ENCODE results near the gene DEPDC5.

Gene DEPDC5

DNA sequence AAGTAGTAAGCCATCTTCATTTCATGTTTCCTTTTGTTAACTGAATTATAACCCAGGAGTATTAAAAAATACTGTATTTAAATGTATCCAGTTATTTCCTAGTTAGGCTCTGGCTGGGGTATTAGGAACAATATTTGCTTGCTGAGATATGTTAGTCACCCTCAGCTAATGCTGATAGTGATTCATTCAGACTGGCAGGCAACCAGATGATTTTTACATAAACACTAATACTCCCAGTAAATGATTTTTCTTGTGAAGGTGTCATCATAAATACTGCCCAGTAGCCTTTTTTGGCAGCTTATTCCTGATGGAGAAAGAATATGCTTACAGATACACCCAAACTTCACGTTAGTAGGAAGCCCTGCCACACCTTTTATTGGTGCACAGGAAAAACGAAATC, 198.7 kb downstream of the DEPDC5 start:
- no peak for DNase-seq

DNA sequence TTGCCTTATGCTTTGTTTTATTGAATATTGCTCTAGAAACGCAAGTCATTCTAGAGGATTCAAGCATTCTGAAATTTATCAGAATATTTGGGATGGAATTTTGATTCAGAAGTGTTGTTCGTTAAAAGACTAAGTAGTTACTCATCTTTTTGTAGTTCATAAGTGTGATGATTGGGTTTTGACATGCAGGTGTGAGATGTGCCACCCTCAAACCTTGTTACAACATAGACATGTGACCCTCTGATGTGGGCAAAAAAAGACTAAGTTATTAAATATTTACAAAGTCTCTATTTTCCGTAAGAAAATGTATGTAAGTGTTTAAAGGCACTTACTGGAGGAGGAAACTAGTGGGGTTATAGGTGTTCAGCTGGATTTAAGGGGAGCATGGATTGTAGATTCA, 199.4 kb downstream of the DEPDC5 start:
- DNase-seq: no peak

DNA sequence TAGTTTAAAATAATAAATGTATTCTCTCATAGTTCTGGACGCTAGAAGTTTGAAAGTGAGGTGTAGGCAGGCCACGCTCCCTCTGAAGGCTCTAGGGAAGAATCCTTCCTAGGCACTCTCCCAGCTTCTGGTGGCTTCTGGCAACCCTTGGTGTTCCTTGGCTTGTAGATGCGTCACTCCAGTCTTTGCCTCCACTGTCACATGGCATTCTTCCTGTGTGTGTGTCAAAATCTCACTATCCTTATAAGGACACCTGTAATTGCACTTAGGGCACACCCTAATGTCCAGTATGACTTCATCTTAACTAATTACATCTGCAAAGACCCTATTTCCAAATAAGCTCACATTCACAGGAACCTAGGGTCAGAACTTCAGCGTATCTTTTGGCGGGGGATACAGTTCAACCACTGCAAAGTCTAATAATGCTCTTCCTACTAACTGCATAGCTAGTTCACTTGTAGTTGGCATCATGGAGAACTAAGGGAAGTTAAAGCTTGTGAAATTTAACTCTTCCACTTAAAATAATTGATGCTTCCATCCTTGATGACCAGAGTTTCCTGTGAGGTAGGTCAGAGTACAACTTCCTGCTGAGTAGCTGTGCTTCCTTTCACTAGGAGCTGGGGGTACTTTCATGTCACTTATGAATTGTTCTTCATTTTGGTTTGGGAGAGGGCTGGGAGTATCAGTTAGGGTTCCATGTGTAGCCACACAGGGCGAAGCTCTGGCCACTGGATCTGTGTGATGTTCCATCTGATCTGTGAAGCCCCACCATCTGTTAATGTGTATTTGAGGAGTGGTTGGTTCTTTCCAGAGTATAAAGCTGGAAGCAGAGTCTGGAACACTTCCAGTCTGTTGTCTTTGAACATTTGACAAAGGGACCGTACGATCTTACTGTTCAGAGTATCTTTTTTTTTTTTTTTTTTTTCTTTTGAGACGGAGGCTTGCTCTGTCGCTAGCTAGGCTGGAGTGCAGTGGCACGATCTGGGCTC, 201.0 kb downstream of the DEPDC5 start:
- DNase-seq: no peak

- peak; percentile 21 to 34 for DNase-seq
Measured at GRCh38 chr22:31956360-31956759, 202.5 kb downstream of the DEPDC5 start.

Measured in activated CD4-positive, alpha-beta T cell treated with anti-CD3 and anti-CD28 coated beads, Interleukin-2, amount 50 U/mL, for 4 hours (primary cell).